ENCODE measurements around the gene EXOC3L1.

DNA sequence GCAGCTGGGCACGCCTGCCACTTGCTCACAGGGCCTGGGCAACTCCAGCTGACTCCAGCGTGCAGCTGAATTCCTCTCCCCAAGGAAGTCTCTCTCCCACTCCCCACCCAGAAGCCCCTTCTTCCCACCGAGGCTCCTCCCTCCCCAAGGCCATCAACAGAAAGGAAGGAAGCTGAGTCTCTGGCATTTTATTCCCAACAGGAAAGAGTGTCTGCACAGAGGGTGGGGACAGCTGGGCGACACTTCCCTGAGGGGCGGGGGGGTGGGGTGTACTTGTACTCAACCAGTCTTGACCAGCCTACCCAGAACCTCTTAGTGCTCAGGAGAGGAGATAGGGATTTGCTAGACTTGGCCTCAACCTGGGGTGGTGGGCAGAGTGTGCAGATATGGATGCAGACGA lies at the start of gene EXOC3L1:
- TF ChIP-seq SETDB1 (IDR thresholded peaks at IDR 0.05; ENCODE audit: insufficient read length, low read length) = no peak
- TF ChIP-seq, protein P1, sequence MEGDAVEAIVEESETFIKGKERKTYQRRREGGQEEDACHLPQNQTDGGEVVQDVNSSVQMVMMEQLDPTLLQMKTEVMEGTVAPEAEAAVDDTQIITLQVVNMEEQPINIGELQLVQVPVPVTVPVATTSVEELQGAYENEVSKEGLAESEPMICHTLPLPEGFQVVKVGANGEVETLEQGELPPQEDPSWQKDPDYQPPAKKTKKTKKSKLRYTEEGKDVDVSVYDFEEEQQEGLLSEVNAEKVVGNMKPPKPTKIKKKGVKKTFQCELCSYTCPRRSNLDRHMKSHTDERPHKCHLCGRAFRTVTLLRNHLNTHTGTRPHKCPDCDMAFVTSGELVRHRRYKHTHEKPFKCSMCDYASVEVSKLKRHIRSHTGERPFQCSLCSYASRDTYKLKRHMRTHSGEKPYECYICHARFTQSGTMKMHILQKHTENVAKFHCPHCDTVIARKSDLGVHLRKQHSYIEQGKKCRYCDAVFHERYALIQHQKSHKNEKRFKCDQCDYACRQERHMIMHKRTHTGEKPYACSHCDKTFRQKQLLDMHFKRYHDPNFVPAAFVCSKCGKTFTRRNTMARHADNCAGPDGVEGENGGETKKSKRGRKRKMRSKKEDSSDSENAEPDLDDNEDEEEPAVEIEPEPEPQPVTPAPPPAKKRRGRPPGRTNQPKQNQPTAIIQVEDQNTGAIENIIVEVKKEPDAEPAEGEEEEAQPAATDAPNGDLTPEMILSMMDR (tag by site-specific recombination; IDR thresholded peaks at IDR 0.05) = no peak
- no peak for TF ChIP-seq ZNF311 (tag by site-specific recombination; IDR thresholded peaks at IDR 0.05; ENCODE audit: borderline replicate concordance)
- no peak for TF ChIP-seq ZNF202 (tag by site-specific recombination; IDR thresholded peaks at IDR 0.05; ENCODE audit: borderline replicate concordance)
- TF ChIP-seq YY1 (tag by site-specific recombination; IDR thresholded peaks at IDR 0.05) = no peak
- TF ChIP-seq HOXA7 (CRISPR knock-in tag; IDR thresholded peaks at IDR 0.05; ENCODE audit: borderline replicate concordance) = no peak
- TF ChIP-seq TCF7L2 (IDR thresholded peaks at IDR 0.05; ENCODE audit: borderline replicate concordance, low read depth, low read length) = no peak
- TF ChIP-seq ZNF639 (tag by site-specific recombination; IDR thresholded peaks at IDR 0.05) = no peak
- TF ChIP-seq ZNF501 (tag by site-specific recombination; IDR thresholded peaks at IDR 0.05) = no peak

Measured in HEK293 (cell line).